Glutamatergic neuron (in vitro differentiated cells): ENCODE results near the gene OCIAD1. TPM values are rescaled to one million over a fixed set of nuclear protein-coding genes. Genes with fewer than 3 reads are reported as not detected.

Experiments
- DNase-seq: peaks from one replicate; pipeline ENCODE4 v3.0.0; 2022
- H3K27ac Mint-ChIP-seq: one replicate; pipeline ENCODE4 v1.8.0; 2020; ENCODE audit warnings: mild to moderate bottlenecking, mixed read lengths, inconsistent platforms; ENCODE audit not compliant: unreplicated experiment
- H3K27me3 Mint-ChIP-seq: one replicate; pipeline ENCODE4 v1.8.0; 2020; ENCODE audit warnings: mild to moderate bottlenecking, moderate library complexity, mixed read lengths, inconsistent platforms; ENCODE audit not compliant: unreplicated experiment
- H3K36me3 Mint-ChIP-seq: one replicate; pipeline ENCODE4 v1.8.0; 2020; ENCODE audit warnings: mild to moderate bottlenecking, mixed read lengths, inconsistent platforms; ENCODE audit not compliant: unreplicated experiment
- H3K4me1 Mint-ChIP-seq: one replicate; pipeline ENCODE4 v1.8.0; 2020; ENCODE audit warnings: mild to moderate bottlenecking, low read depth, mixed read lengths, inconsistent platforms; ENCODE audit not compliant: unreplicated experiment
- H3K4me3 Mint-ChIP-seq: one replicate; pipeline ENCODE4 v1.8.0; 2020; ENCODE audit warnings: mild to moderate bottlenecking, mixed read lengths, inconsistent platforms; ENCODE audit not compliant: unreplicated experiment
- H3K9me3 Mint-ChIP-seq: one replicate; pipeline ENCODE4 v1.8.0; 2020; ENCODE audit warnings: mild to moderate bottlenecking, moderate library complexity, mixed read lengths, inconsistent platforms; ENCODE audit not compliant: unreplicated experiment
- total RNA-seq: library from RNA; stranded (reverse); fragmentation: NEBNext Ultra II Directional; extraction: Animal tissue kit (Norgen Biotek cat#: 25700); gene quantifications from one replicate; pipeline ENCODE4 v1.2.1, GENCODE V29; 2021; ENCODE audit not compliant: unreplicated experiment
- TF ChIP-seq, protein P1 (sequence below): fragments of 200-600 bp; sonication (generic); IDR thresholded peaks from one replicate; pipeline ENCODE4 v1.5.0; 2021; ENCODE audit not compliant: partially characterized antibody, unreplicated experiment

Gene OCIAD1
- total RNA-seq, 1 donor from 2014 or later: 163 TPM

DNA sequence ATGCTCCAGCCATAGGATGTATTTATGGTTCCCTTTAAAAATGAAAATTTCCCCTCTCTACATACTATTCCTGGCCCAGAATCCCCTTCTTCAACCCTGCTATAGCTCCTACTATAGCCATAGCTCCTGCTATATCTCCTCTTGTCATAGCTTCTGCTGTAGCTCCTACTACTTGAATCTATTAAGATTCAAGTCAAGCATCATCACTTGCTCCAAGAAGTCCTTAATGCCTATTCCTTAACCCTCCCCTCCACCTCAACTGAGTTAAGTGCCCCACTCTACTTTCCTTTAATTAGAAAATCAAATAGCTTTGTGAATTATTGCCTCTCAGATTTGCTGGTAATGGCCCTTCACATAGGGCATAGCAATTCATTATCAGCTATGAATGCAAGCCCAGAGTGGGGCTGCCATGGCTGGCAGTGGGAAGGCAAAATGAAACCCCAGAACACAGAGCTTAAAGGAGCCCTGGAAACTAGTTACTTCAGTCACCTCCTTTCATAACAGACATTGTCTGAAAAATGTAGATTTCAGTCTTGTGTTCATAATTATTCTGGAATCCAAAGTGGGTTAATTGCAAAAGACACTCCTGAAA lies 60.2 kb downstream of the OCIAD1 start:
- Mint-ChIP-seq H3K36me3 (peaks cover 22% of the 10 kb centered on the region), H3K9me3 (peaks cover 6% of the 10 kb centered on the region), H3K4me1 (peaks cover 5% of the 10 kb centered on the region), H3K4me3 (no peak overlapping the region), H3K27ac (no peak overlapping the region), H3K27me3 (peaks cover 2% of the 10 kb centered on the region)
- no peak for DNase-seq
- TF ChIP-seq, protein P1, sequence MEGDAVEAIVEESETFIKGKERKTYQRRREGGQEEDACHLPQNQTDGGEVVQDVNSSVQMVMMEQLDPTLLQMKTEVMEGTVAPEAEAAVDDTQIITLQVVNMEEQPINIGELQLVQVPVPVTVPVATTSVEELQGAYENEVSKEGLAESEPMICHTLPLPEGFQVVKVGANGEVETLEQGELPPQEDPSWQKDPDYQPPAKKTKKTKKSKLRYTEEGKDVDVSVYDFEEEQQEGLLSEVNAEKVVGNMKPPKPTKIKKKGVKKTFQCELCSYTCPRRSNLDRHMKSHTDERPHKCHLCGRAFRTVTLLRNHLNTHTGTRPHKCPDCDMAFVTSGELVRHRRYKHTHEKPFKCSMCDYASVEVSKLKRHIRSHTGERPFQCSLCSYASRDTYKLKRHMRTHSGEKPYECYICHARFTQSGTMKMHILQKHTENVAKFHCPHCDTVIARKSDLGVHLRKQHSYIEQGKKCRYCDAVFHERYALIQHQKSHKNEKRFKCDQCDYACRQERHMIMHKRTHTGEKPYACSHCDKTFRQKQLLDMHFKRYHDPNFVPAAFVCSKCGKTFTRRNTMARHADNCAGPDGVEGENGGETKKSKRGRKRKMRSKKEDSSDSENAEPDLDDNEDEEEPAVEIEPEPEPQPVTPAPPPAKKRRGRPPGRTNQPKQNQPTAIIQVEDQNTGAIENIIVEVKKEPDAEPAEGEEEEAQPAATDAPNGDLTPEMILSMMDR: no peak

GRCh38 chr4:48896845-48897244 lies 66.0 kb downstream of the OCIAD1 start:
- Mint-ChIP-seq H3K9me3 (no peaks in the 10 kb centered on the region), H3K27me3 (no peaks in the 10 kb centered on the region), H3K27ac (no peak overlapping the region), H3K4me1 (peaks cover 5% of the 10 kb centered on the region), H3K36me3 (peaks cover 14% of the 10 kb centered on the region), H3K4me3 (no peak overlapping the region)
- TF ChIP-seq, protein P1: no peak
- DNase-seq: no peak

DNA sequence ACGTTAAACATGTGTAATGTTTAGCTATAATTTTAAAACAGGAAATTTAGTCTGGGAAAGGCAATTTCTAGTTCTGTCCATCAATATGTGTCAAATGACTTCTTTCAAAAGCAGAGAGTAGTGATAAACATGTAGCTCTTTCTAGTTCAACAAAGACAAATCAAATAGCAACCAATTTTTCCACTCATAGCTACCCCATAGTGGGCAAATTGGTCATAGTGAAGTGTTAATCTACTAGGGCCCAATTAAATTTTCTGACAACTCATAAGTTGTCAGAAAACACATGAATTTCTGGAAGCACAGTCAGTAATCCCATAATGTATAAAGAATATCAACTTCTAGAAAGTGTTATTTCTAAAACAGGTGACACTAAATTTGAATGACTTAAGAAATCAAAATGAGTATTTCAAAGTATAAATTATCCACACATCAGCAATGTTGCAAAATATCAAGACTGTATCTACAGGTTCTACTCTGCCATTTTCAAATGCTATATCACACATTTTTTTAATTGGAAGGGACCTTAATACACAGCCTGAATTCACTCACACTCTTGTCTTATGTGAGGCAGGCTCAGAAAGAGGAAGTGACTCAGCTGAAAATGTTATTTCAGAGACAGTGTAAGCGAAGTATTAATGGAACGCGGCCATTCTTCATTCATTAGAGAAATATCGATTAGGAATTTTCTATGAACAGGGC lies 68.0 kb downstream of the OCIAD1 start:
- H3K4me3 Mint-ChIP-seq: no peak overlapping the region
- H3K9me3 Mint-ChIP-seq: peaks cover 2% of the 10 kb centered on the region
- H3K4me1 Mint-ChIP-seq: no peaks in the 10 kb centered on the region
- no peaks in the 10 kb centered on the region for H3K27me3 Mint-ChIP-seq
- no peak overlapping the region for H3K27ac Mint-ChIP-seq
- peaks cover 7% of the 10 kb centered on the region for H3K36me3 Mint-ChIP-seq
- DNase-seq: no peak
- TF ChIP-seq, protein P1: no peak

- TF ChIP-seq, protein P1: no peak
- no peak overlapping the region for H3K27ac Mint-ChIP-seq
- peaks cover 7% of the 10 kb centered on the region for H3K36me3 Mint-ChIP-seq
- no peak overlapping the region for H3K4me3 Mint-ChIP-seq
- peaks cover 2% of the 10 kb centered on the region for H3K9me3 Mint-ChIP-seq
- no peaks in the 10 kb centered on the region for H3K4me1 Mint-ChIP-seq
- no peak for DNase-seq
- H3K27me3 Mint-ChIP-seq: no peaks in the 10 kb centered on the region
These were observed 68.5 kb downstream of the OCIAD1 start for GRCh38 chr4:48899432-48899749.

DNA sequence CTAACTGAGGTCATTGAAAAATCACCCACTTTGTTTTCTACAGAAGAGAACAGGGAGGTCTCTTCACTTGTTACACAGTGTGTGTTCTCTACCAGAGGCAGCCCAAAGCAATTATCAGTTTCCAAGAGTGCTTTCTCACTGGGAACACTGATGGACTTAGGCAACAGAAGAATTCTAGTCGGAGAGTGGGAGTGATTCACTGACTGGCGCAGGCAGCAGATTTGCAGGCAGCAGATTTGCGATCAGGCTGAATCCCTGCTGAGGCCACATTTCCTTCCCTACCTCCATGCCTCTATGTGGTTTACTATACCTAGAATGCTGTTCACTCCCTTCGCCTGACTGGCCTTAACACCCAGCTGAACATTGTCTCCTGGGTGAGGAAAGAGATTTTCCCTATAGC lies 69.1 kb downstream of the OCIAD1 start:
- Mint-ChIP-seq H3K36me3 (peaks cover 7% of the 10 kb centered on the region), H3K27ac (no peak overlapping the region), H3K9me3 (peaks cover 5% of the 10 kb centered on the region), H3K4me1 (no peaks in the 10 kb centered on the region), H3K27me3 (no peaks in the 10 kb centered on the region), H3K4me3 (no peak overlapping the region)
- TF ChIP-seq, protein P1: no peak
- no peak for DNase-seq
